Parathyroid adenoma (tissue), 2 donors: ENCODE data around the gene ARHGEF37.
"Not testable (repeated sequence)": the region's sequence is repeated elsewhere in the genome, so short reads cannot be mapped to it uniquely, and the experiment has no call there.

Experiments used
- H2AFZ ChIP-seq: fragments of 300-600 bp; sonication (generic); one replicate; pipeline ENCODE4 v1.7.0; 2017; ENCODE audit warnings: antibody characterized with exemption, mild to moderate bottlenecking
- H3K27ac ChIP-seq: fragments of 300-600 bp; sonication (generic); one replicate; pipeline ENCODE4 v1.7.0; 2017
- H3K27me3 ChIP-seq: fragments of 300-600 bp; sonication (generic); one replicate; pipeline ENCODE4 v1.7.0; 2017; ENCODE audit warnings: low read length; ENCODE audit not compliant: control insufficient read depth, insufficient read depth
- H3K36me3 ChIP-seq: fragments of 300-600 bp; sonication (generic); one replicate; pipeline ENCODE4 v1.7.0; 2017; ENCODE audit warnings: low read length; ENCODE audit not compliant: control insufficient read depth, insufficient read depth
- H3K4me1 ChIP-seq: fragments of 300-600 bp; sonication (generic); one replicate; pipeline ENCODE4 v1.7.0; 2017; ENCODE audit warnings: control low read depth
- H3K4me2 ChIP-seq: fragments of 300-600 bp; sonication (generic); one replicate; pipeline ENCODE4 v1.7.0; 2017; ENCODE audit warnings: low read length
- H3K4me3 ChIP-seq: fragments of 300-600 bp; sonication (generic); one replicate; pipeline ENCODE4 v1.7.0; 2017; ENCODE audit warnings: low read depth, low read length
- H3K79me2 ChIP-seq: fragments of 300-600 bp; sonication (generic); one replicate; pipeline ENCODE4 v1.7.0; 2017; ENCODE audit warnings: control low read depth
- H3K9ac ChIP-seq: fragments of 300-600 bp; sonication (generic); one replicate; pipeline ENCODE4 v1.7.0; 2017; ENCODE audit warnings: mild to moderate bottlenecking
- H3K9me3 ChIP-seq: fragments of 300-600 bp; sonication (generic); one replicate; pipeline ENCODE4 v1.7.0; 2017; ENCODE audit warnings: low read length; ENCODE audit not compliant: control insufficient read depth
- TF ChIP-seq, protein P1 (sequence below): fragments of 300-600 bp; sonication (generic); IDR thresholded peaks from one replicate; pipeline ENCODE4 v1.7.0; 2017; ENCODE audit warnings: antibody characterized with exemption, mild to moderate bottlenecking
- donor health status: primary hyperparathyroidism.

Gene ARHGEF37

GRCh38 chr5:149594206-149594895 is 13.1 kb downstream of the ARHGEF37 start:
- no peak overlapping the region for H3K4me2 ChIP-seq
- no peaks in the 10 kb centered on the region for H3K27me3 ChIP-seq
- H3K36me3 ChIP-seq, result no peaks in the 10 kb centered on the region
- no peak overlapping the region for H3K9ac ChIP-seq
- peaks cover 11% of the 10 kb centered on the region for H3K79me2 ChIP-seq
- peaks cover 2% of the 10 kb centered on the region for H3K4me1 ChIP-seq
- H2AFZ ChIP-seq, result no peak overlapping the region
- H3K9me3 ChIP-seq, result no peaks in the 10 kb centered on the region
- TF ChIP-seq, protein P1, sequence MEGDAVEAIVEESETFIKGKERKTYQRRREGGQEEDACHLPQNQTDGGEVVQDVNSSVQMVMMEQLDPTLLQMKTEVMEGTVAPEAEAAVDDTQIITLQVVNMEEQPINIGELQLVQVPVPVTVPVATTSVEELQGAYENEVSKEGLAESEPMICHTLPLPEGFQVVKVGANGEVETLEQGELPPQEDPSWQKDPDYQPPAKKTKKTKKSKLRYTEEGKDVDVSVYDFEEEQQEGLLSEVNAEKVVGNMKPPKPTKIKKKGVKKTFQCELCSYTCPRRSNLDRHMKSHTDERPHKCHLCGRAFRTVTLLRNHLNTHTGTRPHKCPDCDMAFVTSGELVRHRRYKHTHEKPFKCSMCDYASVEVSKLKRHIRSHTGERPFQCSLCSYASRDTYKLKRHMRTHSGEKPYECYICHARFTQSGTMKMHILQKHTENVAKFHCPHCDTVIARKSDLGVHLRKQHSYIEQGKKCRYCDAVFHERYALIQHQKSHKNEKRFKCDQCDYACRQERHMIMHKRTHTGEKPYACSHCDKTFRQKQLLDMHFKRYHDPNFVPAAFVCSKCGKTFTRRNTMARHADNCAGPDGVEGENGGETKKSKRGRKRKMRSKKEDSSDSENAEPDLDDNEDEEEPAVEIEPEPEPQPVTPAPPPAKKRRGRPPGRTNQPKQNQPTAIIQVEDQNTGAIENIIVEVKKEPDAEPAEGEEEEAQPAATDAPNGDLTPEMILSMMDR, result no peak
- H3K4me3 ChIP-seq, result no peak overlapping the region
- H3K27ac ChIP-seq, result no peak overlapping the region

GRCh38 chr5:149595105-149595504 is 13.8 kb downstream of the ARHGEF37 start:
- not testable (repeated sequence) for H3K4me3 ChIP-seq, H2AFZ ChIP-seq, H3K4me2 ChIP-seq, H3K27ac ChIP-seq, H3K36me3 ChIP-seq, H3K27me3 ChIP-seq, H3K9me3 ChIP-seq, H3K9ac ChIP-seq, H3K4me1 ChIP-seq, H3K79me2 ChIP-seq

- Histone ChIP-seq H3K9ac (no peak overlapping the region), H3K4me1 (peaks cover 2% of the 10 kb centered on the region), H3K4me3 (no peak overlapping the region), H3K79me2 (peaks cover 7% of the 10 kb centered on the region), H3K36me3 (no peaks in the 10 kb centered on the region), H3K27me3 (no peaks in the 10 kb centered on the region), H2AFZ (no peak overlapping the region), H3K9me3 (no peaks in the 10 kb centered on the region), H3K4me2 (no peak overlapping the region), H3K27ac (no peak overlapping the region)
- TF ChIP-seq, protein P1, result no peak
Observed at GRCh38 chr5:149596712-149597111, 15.4 kb downstream of the ARHGEF37 start.

DNA sequence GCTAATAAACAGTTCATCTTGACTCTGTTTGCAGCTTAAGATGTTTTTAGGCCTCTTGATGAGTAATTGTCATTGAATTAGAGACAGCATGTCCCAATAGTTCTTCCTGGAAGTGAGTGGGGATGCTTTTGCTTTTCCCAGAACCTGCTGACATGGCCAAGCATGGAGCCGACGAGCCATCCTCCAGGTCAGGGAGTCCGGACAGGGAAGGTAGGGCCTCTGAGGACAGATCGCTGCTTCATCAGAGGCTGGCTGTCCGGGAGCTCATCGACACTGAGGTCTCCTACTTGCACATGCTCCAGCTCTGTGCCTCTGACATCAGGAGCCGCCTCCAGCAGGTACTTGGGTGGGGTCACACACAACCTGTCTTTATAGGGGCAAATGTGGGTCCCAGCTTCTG is 16.3 kb downstream of the ARHGEF37 start:
- Histone ChIP-seq H3K79me2 (peaks cover 7% of the 10 kb centered on the region), H3K4me1 (peaks cover 2% of the 10 kb centered on the region), H3K9me3 (no peaks in the 10 kb centered on the region), H3K4me3 (no peak overlapping the region), H3K4me2 (no peak overlapping the region), H3K9ac (no peak overlapping the region), H3K27ac (no peak overlapping the region), H3K36me3 (no peaks in the 10 kb centered on the region), H2AFZ (no peak overlapping the region), H3K27me3 (no peaks in the 10 kb centered on the region)
- TF ChIP-seq, protein P1, result no peak

DNA sequence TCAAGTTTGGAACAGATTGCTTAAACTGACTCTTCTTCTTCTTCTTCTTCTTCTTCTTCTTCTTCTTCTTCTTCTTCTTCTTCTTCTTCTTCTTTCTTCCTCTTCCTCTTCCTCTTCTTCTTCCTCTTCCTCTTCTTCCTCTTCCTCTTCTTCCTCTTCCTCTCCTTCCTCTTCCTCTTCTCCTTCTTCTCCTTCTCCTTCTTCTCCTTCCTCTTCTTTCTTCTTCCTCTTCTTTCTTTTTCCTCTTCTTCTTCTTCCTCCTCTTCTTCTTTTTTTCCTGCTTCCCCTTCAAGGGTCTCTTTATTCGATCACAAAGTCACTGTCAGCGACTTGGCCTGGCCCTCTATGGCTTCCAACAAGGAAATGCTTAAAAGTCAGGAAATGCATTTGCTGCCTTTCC is 16.9 kb downstream of the ARHGEF37 start:
- not testable (repeated sequence) for H3K4me3 ChIP-seq, H3K27me3 ChIP-seq, H3K27ac ChIP-seq, H3K9ac ChIP-seq, H3K36me3 ChIP-seq, H2AFZ ChIP-seq, H3K79me2 ChIP-seq, H3K4me1 ChIP-seq, H3K9me3 ChIP-seq, H3K4me2 ChIP-seq

DNA sequence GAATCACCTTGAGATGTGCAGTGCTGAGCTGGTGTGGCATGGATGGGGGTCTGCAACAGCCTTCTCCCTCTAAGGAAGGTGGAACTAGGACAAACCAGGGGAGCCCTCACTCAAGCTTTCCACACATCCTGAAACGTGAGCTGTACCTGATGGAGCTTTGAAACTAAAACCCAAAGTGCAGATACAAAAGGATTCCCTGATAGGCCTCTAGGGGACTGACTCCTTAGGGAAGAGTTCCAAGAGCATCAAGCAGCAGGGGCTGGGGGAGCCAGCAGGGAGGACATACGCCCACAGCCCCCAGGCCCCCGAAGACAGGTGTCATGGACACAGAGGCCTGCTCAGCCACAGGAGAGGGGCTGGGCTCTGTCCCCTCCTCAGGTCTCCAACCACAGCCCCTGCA is 17.7 kb downstream of the ARHGEF37 start:
- no peak overlapping the region for H2AFZ ChIP-seq
- peaks cover 2% of the 10 kb centered on the region for H3K4me1 ChIP-seq
- no peak overlapping the region for H3K4me2 ChIP-seq
- TF ChIP-seq, protein P1, result no peak
- peaks cover 10% of the 10 kb centered on the region for H3K79me2 ChIP-seq
- H3K9me3 ChIP-seq, result no peaks in the 10 kb centered on the region
- H3K4me3 ChIP-seq, result no peak overlapping the region
- no peaks in the 10 kb centered on the region for H3K27me3 ChIP-seq
- no peaks in the 10 kb centered on the region for H3K36me3 ChIP-seq
- H3K27ac ChIP-seq, result no peak overlapping the region
- no peak overlapping the region for H3K9ac ChIP-seq
